K562 (cell line): ENCODE results near the gene IRS1. TPM values are rescaled to one million over a fixed set of nuclear protein-coding genes. Genes with fewer than 3 reads are reported as not detected.

Experiments
- ATAC-seq: fragments of 200-7000 bp; cut with Tn5 transposase; 3 replicates; pipeline ENCODE4 v1.9.1; 2020; ENCODE audit warnings: moderate library complexity
- BruUV-seq: library from RNA; stranded (reverse); fragments of 400-500 nt; replicated peaks from 2 replicates; lab custom pipeline; 2021; lab: Mats Ljungman, UMichigan
- CTCF ChIA-PET: fragments of 300-600 bp; formaldehyde crosslinking; extraction: SDS; loops from one replicate; lab custom pipeline; 2021; ENCODE audit warnings: low intra/inter-chr PET ratio; lab: Yijun Ruan, JAX
- POLR2A ChIA-PET: fragments of 300-600, 350-650 bp; sonication (Branson Sonifier 250); formaldehyde crosslinking; extraction: SDS; loops from one replicate; lab custom pipeline; 2021; ENCODE audit warnings: antibody characterized with exemption, inconsistent platforms; lab: Yijun Ruan, JAX
- DNase-seq, 4 experiments: peaks; one replicate each; pipeline versions ENCODE4 v3.0.0 to v3.0.0-alpha.2; 2011 to 2018; ENCODE audit warnings: low spot score in 3 of 4, mixed read lengths in 3 of 4; ENCODE audit errors: extremely low read depth in 1 of 4
- FAIRE-seq: peaks from 2 replicates; lab custom pipeline; 2011; peaks lifted over from hg19 to GRCh38; lab: Jason Lieb, UNC
- H2AFZ ChIP-seq: 2 replicates; pipeline ENCODE4 v1.6.0; 2011; ENCODE audit warnings: low read depth, low read length, control low read depth, inconsistent platforms
- H3K27ac ChIP-seq: fragments of 200-600 bp; 3 replicates; pipeline ENCODE4 v1.8.0; 2011; ENCODE audit warnings: low read depth, mild to moderate bottlenecking, control low read depth, inconsistent platforms, low read length, moderate library complexity, mixed read lengths; ENCODE audit errors: extremely low read depth
- H3K27me3 ChIP-seq, 2 experiments: fragments of 300-600 bp in 1 of 2; 2 replicates in 1 of 2; 3 replicates in 1 of 2; pipeline versions ENCODE4 v1.6.0 to v1.8.0; 2011; ENCODE audit warnings: inconsistent platforms in 2 of 2, low read length in 2 of 2, mild to moderate bottlenecking in 1 of 2, mixed read lengths in 1 of 2, moderate library complexity in 1 of 2; ENCODE audit not compliant: control insufficient read depth in 2 of 2, insufficient read depth in 2 of 2
- H3K36me3 ChIP-seq: fragments of 300-600 bp; 3 replicates; pipeline ENCODE4 v1.8.0; 2011; ENCODE audit warnings: mild to moderate bottlenecking, low read length, inconsistent platforms; ENCODE audit not compliant: control insufficient read depth, insufficient read depth
- H3K4me1 ChIP-seq, 2 experiments: fragments of 200-600 bp in 1 of 2; replicated peaks in 1 of 2; 2 replicates in 1 of 2; 3 replicates in 1 of 2; pipeline versions ENCODE4 v1.5.1 to v1.8.0; 2011; ENCODE audit warnings: inconsistent platforms in 2 of 2, low read length in 2 of 2, mild to moderate bottlenecking in 1 of 2, mixed read lengths in 1 of 2, moderate library complexity in 1 of 2; ENCODE audit not compliant: control insufficient read depth in 2 of 2, insufficient read depth in 2 of 2
- H3K4me2 ChIP-seq: 2 replicates; pipeline ENCODE4 v1.6.1; 2011; ENCODE audit warnings: low read length, control low read depth, inconsistent platforms, mixed read lengths; ENCODE audit not compliant: insufficient read depth
- H3K4me3 ChIP-seq: fragments of 200-600 bp; sonication (generic), shearing (Covaris generic); 2 replicates; pipeline ENCODE4 v1.5.1; 2016; ENCODE audit warnings: control low read depth, inconsistent platforms
- H3K79me2 ChIP-seq: fragments of 200-600 bp; 3 replicates; pipeline ENCODE4 v1.8.0; 2011; ENCODE audit warnings: low read length, inconsistent platforms; ENCODE audit not compliant: control insufficient read depth, insufficient read depth
- H3K9ac ChIP-seq, 2 experiments: 2 replicates each; pipeline versions ENCODE4 v1.6.0 to v1.6.1; 2011; ENCODE audit warnings: low read depth in 2 of 2, low read length in 2 of 2, control low read depth in 1 of 2, inconsistent platforms in 1 of 2, mild to moderate bottlenecking in 1 of 2, mixed read lengths in 1 of 2; ENCODE audit not compliant: insufficient read depth in 1 of 2
- H3K9me1 ChIP-seq: one replicate; pipeline ENCODE4 v1.6.0; 2011; ENCODE audit warnings: inconsistent platforms, mild to moderate bottlenecking, low read length, moderate library complexity; ENCODE audit not compliant: control insufficient read depth, insufficient read depth
- H3K9me3 ChIP-seq: replicated peaks from 2 replicates; pipeline ENCODE4 v1.5.1; 2011; ENCODE audit warnings: low read depth, low read length, inconsistent platforms; ENCODE audit not compliant: control insufficient read depth, insufficient read depth
- H4K20me1 ChIP-seq: replicated peaks from 2 replicates; pipeline ENCODE4 v1.6.1; 2011; ENCODE audit warnings: low read length, inconsistent platforms, mixed read lengths; ENCODE audit not compliant: control insufficient read depth, insufficient read depth
- E2F6 ChIP-seq, 2 experiments: IDR thresholded peaks; 2 replicates each; pipeline ENCODE4 v1.6.1; 2011; ENCODE audit warnings: borderline replicate concordance in 1 of 2, control low read depth in 1 of 2, low read depth in 1 of 2, low read length in 1 of 2, mild to moderate bottlenecking in 1 of 2, mixed read lengths in 1 of 2, moderate library complexity in 1 of 2; ENCODE audit not compliant: insufficient read depth in 1 of 2, insufficient read length in 1 of 2, poor library complexity in 1 of 2, severe bottlenecking in 1 of 2; ENCODE audit errors: extremely low read depth in 1 of 2
- ELK1 ChIP-seq: sonication (generic); formaldehyde crosslinking; IDR thresholded peaks from 2 replicates; pipeline ENCODE4 v1.8.1; 2022; ENCODE audit warnings: missing genetic modification reagents
- FOXJ3 ChIP-seq: sonication (generic); formaldehyde crosslinking; IDR thresholded peaks from 2 replicates; pipeline ENCODE4 v1.4.0; 2020; ENCODE audit warnings: mild to moderate bottlenecking, missing genetic modification reagents
- KDM1A ChIP-seq, 2 experiments: fragments of 450-650 bp; IDR thresholded peaks; 2 replicates each; pipeline ENCODE4 v1.6.1; 2016; ENCODE audit warnings: mild to moderate bottlenecking in 2 of 2
- PHF8 ChIP-seq: fragments of 200-600 bp; sonication (generic); IDR thresholded peaks from 2 replicates; pipeline ENCODE4 v1.6.1; 2012; ENCODE audit warnings: mixed run types, mild to moderate bottlenecking, inconsistent platforms, low read length, moderate library complexity, borderline replicate concordance
- PRDM10 ChIP-seq: fragments of 450-650 bp; IDR thresholded peaks from 2 replicates; pipeline ENCODE4 v1.6.1; 2018; ENCODE audit not compliant: partially characterized antibody
- PRMT5 ChIP-seq: sonication (generic); formaldehyde crosslinking; IDR thresholded peaks from 2 replicates; pipeline ENCODE4 v1.5.0; 2020; ENCODE audit warnings: missing genetic modification reagents
- RBBP5 ChIP-seq: fragments of 200-600 bp; sonication (generic); IDR thresholded peaks from 2 replicates; pipeline ENCODE4 v1.6.1; 2012; ENCODE audit warnings: borderline replicate concordance, mild to moderate bottlenecking, low read length, control low read depth, inconsistent platforms; ENCODE audit not compliant: insufficient read depth, poor library complexity, severe bottlenecking
- ZKSCAN8 ChIP-seq: fragments of 200-800 bp; sonication (Bioruptor generic); IDR thresholded peaks from 2 replicates; pipeline ENCODE4 v1.6.1; 2016; ENCODE audit warnings: missing genetic modification characterization, missing compliant biosample characterization
- ZNF354B ChIP-seq: fragments of 250-450 bp; sonication (Bioruptor Pico); IDR thresholded peaks from 2 replicates; pipeline ENCODE4 v1.4.0; 2020
- ZNF589 ChIP-seq: fragments of 200-800 bp; sonication (Bioruptor generic); IDR thresholded peaks from 2 replicates; pipeline ENCODE4 v1.6.1; 2016; ENCODE audit warnings: low read depth, missing genetic modification characterization, missing compliant biosample characterization
- ZNF766 ChIP-seq: fragments of 200-800 bp; sonication (Bioruptor generic); conservative IDR thresholded peaks from 2 replicates; pipeline ENCODE4 v1.6.1; 2016; ENCODE audit warnings: missing genetic modification characterization, missing compliant biosample characterization
- WGBS: fragments of 100-300 bp; shearing (Covaris generic); methylation state at CpG from one replicate; pipeline ENCODE4 v1.1.6; 2016; ENCODE audit warnings: low coverage, mixed read lengths; ENCODE audit not compliant: insufficient coverage; ENCODE audit errors: missing lambda C conversion rate; 5-methylcytosine and 5-hydroxymethylcytosine counted together
- in situ Hi-C: fragments of 300-500 bp; cut with MboI; formaldehyde crosslinking; loops from 4 replicates; pipeline ENCODE4 v1.15.0; 2018; ENCODE audit warnings: inconsistent platforms, mixed read lengths
- intact Hi-C: fragments of 100-400 bp; cut with micrococcal nuclease; formaldehyde crosslinking; loops from 2 replicates; pipeline ENCODE4 v1.14.2; 2022
- polyA plus RNA-seq, 8 experiments: library from polyadenylated mRNA; depleted of rRNA in 4 of 8; stranded (reverse) in 5 of 8; unstranded in 3 of 8; fragments of >200 nt; fragmentation: Nextera tagmentation in 2 of 8; fragmentation: Illumina TruSeq in 1 of 8; extraction: Ambion mirVana in 2 of 8; extraction: Trizol in 1 of 8; gene quantifications; 2 replicates each; pipeline versions ENCODE4 v1.2.1 to v1.2.3, GENCODE V29; 2011 to 2014; ENCODE audit warnings: inconsistent platforms in 1 of 8, missing spikeins in 1 of 8
- total RNA-seq, 7 experiments: library from RNA; depleted of rRNA in 6 of 7; stranded (reverse); fragments of >200 nt in 6 of 7; fragmentation: Illumina TruSeq in 2 of 7; extraction: Trizol in 2 of 7; gene quantifications; 2 replicates each; pipeline versions ENCODE4 v1.2.1 to v1.2.3, GENCODE V29; 2011 to 2021; ENCODE audit warnings: low replicate concordance in 1 of 7

The IRS1 gene
- total and polyA plus RNA-seq, 9 of the 15 experiments (the other 6 are each of a cell fraction or from before 2014, with no cell fraction given): under 0.01 to 0.31 (median 0.08) TPM; not detected in 1

- TF ChIP-seq KDM1A (IDR thresholded peaks at IDR 0.05) (peak; percentile 38 to 46; a peak in 1 of 4 replicates), E2F6 (IDR thresholded peaks at IDR 0.05; ENCODE audit: borderline replicate concordance in 1 of 2, extremely low read depth in 1 of 2, insufficient read depth in 1 of 2, insufficient read length in 1 of 2, low read depth in 1 of 2, low read length in 1 of 2, poor library complexity in 1 of 2, severe bottlenecking in 1 of 2) (peak in 1 of 2 experiments; percentile 39), ZNF766 (CRISPR knock-in tag) (0 out of 2 replicates have a peak, but pooled peaks have one; percentile 24), RBBP5 (peak; percentile 38)
- TF ChIP-seq, all 486 proteins: peak for 57
These were observed 38.4 kb upstream of the IRS1 start (continued) for GRCh38 chr2:226837787-226838603.

- 9% methylated on average over 6 of the region's 7 CpGs for WGBS
- H3K27me3 ChIP-seq: no peaks in the 10 kb centered on the region
- CTCF ChIA-PET: no interaction called here
- peaks cover 95% of the 10 kb centered on the region for H3K79me2 ChIP-seq
- H3K4me2 ChIP-seq: peak overlapping the region; percentile 89
- H3K9me1 ChIP-seq: no peaks in the 10 kb centered on the region
- H3K36me3 ChIP-seq: peaks cover 13% of the 10 kb centered on the region; the same call in 2 of the 3 replicates
- POLR2A ChIA-PET: interaction anchor here (0.8 to 0.9 kb wide), 2 partner anchors 13 to 61 kb away, joined by 3 read pairs; no protein-coding TSS in a partner anchor
- ATAC-seq (no peak), DNase-seq (no peak), FAIRE-seq (no peak)
- H3K4me3 ChIP-seq: peak overlapping the region; percentile 75
- peaks cover 9% of the 10 kb centered on the region in 2 experiments for H3K4me1 ChIP-seq
- no peaks in the 10 kb centered on the region for H3K9me3 ChIP-seq
- intact Hi-C loops: no loop called here
- H2AFZ ChIP-seq: 0 out of 2 replicates have a peak overlapping the region, but pooled peaks have one; percentile 71
- no TSS peak for BruUV-seq
- H4K20me1 ChIP-seq: no peaks in the 10 kb centered on the region
- H3K9ac ChIP-seq: peak overlapping the region in 1 of 2 experiments; percentile 97; a peak in 3 of 4 replicates
- in situ Hi-C loops: no loop called here
- peak overlapping the region; percentile 100 for H3K27ac ChIP-seq
- TF ChIP-seq ZNF589 (CRISPR knock-in tag): 0 out of 2 replicates have a peak, but pooled peaks have one; percentile 0
- no peak for TF ChIP-seq ZKSCAN8 (CRISPR knock-in tag)
- TF ChIP-seq PHF8: no peak
- TF ChIP-seq PRMT5 (CRISPR knock-in tag): no peak
- TF ChIP-seq ELK1 (CRISPR knock-in tag): no peak
- TF ChIP-seq PRDM10: peak; percentile 62
- TF ChIP-seq ZNF354B (CRISPR knock-in tag): no peak
- TF ChIP-seq FOXJ3 (CRISPR knock-in tag): no peak
These were observed 37.7 kb upstream of the IRS1 start for GRCh38 chr2:226837334-226837733.
